ENCODE data around the gene FCMR. TPM values are rescaled to one million over a fixed set of nuclear protein-coding genes. Genes with fewer than 3 reads are reported as not detected.

FCMR gene
- total and polyA plus RNA-seq, 4 donors = 0.28 to 4.0 (median 2.3) TPM

DNA sequence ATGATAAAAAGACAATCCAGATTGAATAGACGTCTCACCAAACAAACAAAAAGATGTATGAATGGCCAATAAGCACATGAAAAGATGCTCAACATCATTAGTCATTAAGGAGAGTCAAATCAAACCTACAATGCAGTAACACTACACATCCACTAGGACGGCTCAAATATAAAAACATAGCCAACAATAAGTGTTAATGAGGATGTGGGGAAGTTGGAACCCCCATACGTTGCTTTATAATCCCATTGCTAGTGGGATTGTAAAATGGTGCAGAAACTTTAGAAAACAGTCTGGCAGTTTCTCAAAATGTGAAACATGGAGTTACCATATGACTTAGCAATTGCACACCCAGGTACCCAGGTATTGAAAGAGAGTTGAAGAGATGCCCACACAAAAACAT is 39.2 kb downstream of the FCMR start:
- Histone ChIP-seq H3K4me1 (ENCODE audit: control insufficient read depth in 1 of 2, insufficient read depth in 2 of 2, low read length in 2 of 2) (no peaks in the 10 kb centered on the region), H3K9me3 (ENCODE audit: control insufficient read depth, low read length) (peaks cover 5% of the 10 kb centered on the region), H3K27me3 (ENCODE audit: control insufficient read depth in 1 of 2, insufficient read depth in 2 of 2, low read length in 1 of 2) (no peaks in the 10 kb centered on the region), H3K27ac (ENCODE audit: low read depth in 1 of 2, low read length in 2 of 2) (no peak overlapping the region), H3K36me3 (ENCODE audit: control insufficient read depth in 1 of 2, insufficient read depth in 2 of 2, low read length in 1 of 2) (no peaks in the 10 kb centered on the region), H3K4me3 (ENCODE audit: low read length in 2 of 2) (no peak overlapping the region)
- intact Hi-C loops (cut with DNase I) = no loop called here
- no peak for DNase-seq
- ATAC-seq (ENCODE audit: low FRiP score) = no peak
- WGBS, 2 donors = 68 to 84% methylated on average over 3 of the region's 3 CpGs

DNA sequence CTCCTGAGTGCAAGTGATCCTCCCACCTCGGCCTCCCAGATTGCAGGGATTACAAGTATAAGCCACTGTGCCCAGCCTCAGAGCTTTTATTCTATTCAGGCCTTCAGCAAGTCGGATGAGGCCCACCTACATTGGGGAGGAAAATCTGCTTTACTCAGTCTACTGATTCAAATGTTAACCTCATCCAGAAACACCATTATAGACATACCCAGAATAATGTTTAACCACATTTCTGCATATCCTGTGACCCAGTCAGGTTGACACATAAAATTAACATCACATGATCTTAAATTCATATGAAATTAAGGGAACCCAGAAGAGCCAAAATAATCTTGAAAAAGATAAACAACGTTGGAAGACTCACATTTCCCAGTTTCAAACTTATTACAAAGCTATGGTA is 41.4 kb downstream of the FCMR start:
- Histone ChIP-seq H3K27me3 (ENCODE audit: control insufficient read depth in 1 of 2, insufficient read depth in 2 of 2, low read length in 1 of 2) (no peaks in the 10 kb centered on the region), H3K36me3 (ENCODE audit: control insufficient read depth in 1 of 2, insufficient read depth in 2 of 2, low read length in 1 of 2) (no peaks in the 10 kb centered on the region), H3K4me1 (ENCODE audit: control insufficient read depth in 1 of 2, insufficient read depth in 2 of 2, low read length in 2 of 2) (no peaks in the 10 kb centered on the region), H3K4me3 (ENCODE audit: low read length in 2 of 2) (no peak overlapping the region), H3K9me3 (ENCODE audit: control insufficient read depth, low read length) (peaks cover 9% of the 10 kb centered on the region), H3K27ac (ENCODE audit: low read depth in 1 of 2, low read length in 2 of 2) (no peak overlapping the region)
- ATAC-seq (ENCODE audit: low FRiP score) (no peak), DNase-seq (no peak)
- intact Hi-C loops (cut with DNase I) = no loop called here
- WGBS, 2 donors = 66 to 69% methylated on average over 3 of the region's 3 CpGs

DNA sequence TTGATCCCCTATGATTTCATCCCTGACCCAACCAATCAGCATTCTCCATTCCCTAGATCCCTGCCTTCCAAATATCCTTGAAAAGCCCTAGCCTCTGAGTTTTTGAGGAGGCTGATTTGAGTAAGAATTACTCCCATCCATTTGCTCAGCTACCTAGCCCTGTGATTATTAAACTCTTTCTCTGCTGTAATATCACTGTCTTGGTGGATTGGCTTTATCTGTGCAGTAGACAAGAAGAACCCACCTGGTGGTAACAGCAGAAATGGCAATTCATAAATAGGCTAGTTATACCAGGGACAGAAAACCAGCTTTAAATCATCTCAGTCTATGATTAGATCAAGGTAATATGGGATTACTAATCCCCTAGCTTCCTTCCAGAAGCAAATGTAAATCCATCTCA is 43.3 kb downstream of the FCMR start:
- intact Hi-C loops (cut with DNase I) = no loop called here
- peaks cover 9% of the 10 kb centered on the region for H3K9me3 ChIP-seq (ENCODE audit: control insufficient read depth, low read length)
- no peaks in the 10 kb centered on the region for H3K4me1 ChIP-seq (ENCODE audit: control insufficient read depth in 1 of 2, insufficient read depth in 2 of 2, low read length in 2 of 2)
- DNase-seq (no peak), ATAC-seq (ENCODE audit: low FRiP score) (no peak)
- H3K4me3 ChIP-seq (ENCODE audit: low read length in 2 of 2) = no peak overlapping the region
- no peak overlapping the region for H3K27ac ChIP-seq (ENCODE audit: low read depth in 1 of 2, low read length in 2 of 2)
- H3K27me3 ChIP-seq (ENCODE audit: control insufficient read depth in 1 of 2, insufficient read depth in 2 of 2, low read length in 1 of 2) = no peaks in the 10 kb centered on the region
- H3K36me3 ChIP-seq (ENCODE audit: control insufficient read depth in 1 of 2, insufficient read depth in 2 of 2, low read length in 1 of 2) = no peaks in the 10 kb centered on the region

DNA sequence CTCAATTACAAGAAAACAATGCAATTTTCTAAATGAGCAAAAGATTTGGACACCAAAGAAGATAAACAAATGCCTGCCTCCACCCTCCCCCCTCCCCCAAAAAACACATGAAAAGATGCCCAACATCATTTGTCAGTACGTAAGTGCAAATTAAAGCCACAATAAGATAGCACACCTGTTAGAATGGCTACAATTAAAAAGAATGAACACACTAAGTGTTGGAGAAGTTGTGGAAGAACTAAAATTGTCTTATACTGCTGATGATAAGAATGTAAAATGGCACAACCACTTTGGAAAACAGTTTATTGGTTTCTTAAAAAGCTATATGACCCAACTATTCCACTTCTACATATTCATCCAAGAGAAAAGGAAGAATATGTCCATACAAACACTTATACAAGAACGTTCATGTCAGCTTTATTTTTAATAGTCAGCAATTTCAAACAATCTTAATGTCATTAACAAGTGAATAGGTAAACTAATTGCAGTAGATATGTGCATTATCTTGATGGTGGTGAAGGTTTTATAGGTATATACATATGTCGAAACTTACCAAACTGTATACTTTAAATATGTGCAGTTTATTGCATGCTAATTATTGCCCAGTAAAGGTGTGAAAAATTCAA is 45.9 kb downstream of the FCMR start:
- Histone ChIP-seq H3K27me3 (ENCODE audit: control insufficient read depth in 1 of 2, insufficient read depth in 2 of 2, low read length in 1 of 2) (no peaks in the 10 kb centered on the region), H3K36me3 (ENCODE audit: control insufficient read depth in 1 of 2, insufficient read depth in 2 of 2, low read length in 1 of 2) (no peaks in the 10 kb centered on the region), H3K9me3 (ENCODE audit: control insufficient read depth, low read length) (peaks cover 9% of the 10 kb centered on the region), H3K4me1 (ENCODE audit: control insufficient read depth in 1 of 2, insufficient read depth in 2 of 2, low read length in 2 of 2) (no peaks in the 10 kb centered on the region), H3K27ac (ENCODE audit: low read depth in 1 of 2, low read length in 2 of 2) (no peak overlapping the region), H3K4me3 (ENCODE audit: low read length in 2 of 2) (no peak overlapping the region)
- WGBS, 2 donors = 70 to 75% methylated on average over 3 of the region's 3 CpGs
- DNase-seq (no peak), ATAC-seq (ENCODE audit: low FRiP score) (no peak)
- intact Hi-C loops (cut with DNase I) = no loop called here

DNA sequence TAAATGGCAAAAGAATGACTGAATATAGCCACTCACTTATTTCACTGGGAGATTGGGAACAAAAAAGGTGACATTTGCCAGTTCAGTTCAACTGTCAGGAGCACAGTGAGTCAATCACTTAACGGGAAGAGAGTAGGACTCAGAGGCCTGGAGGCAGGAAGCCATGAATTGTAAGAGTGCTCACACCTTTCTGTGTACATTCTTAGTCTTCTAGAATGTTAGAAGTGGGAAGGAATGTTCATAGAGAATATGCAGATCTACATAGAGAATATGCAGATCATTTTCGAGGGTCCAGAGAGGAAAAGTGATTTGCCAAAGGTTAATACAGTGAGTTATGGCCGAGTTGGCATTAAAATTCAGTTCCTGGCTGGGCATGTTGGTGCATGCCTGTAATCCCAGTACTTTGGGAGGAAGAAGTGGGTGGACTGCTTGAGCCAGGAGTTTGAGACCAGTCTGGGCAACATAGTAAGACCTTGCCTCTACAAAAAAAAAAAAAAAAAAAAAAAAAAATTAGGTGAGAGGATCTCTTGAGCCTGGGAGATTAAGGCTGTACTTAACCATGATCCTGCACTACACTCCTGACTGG is 48.0 kb downstream of the FCMR start:
- H3K4me1 ChIP-seq (ENCODE audit: control insufficient read depth in 1 of 2, insufficient read depth in 2 of 2, low read length in 2 of 2) = no peaks in the 10 kb centered on the region
- H3K27ac ChIP-seq (ENCODE audit: low read depth in 1 of 2, low read length in 2 of 2) = no peak overlapping the region
- ATAC-seq (ENCODE audit: low FRiP score) (no peak), DNase-seq (no peak)
- H3K9me3 ChIP-seq (ENCODE audit: control insufficient read depth, low read length) = peaks cover 8% of the 10 kb centered on the region
- 80 to 84% methylated on average over 3 of the region's 3 CpGs for WGBS, 2 donors
- peaks cover 0 to 2% of the 10 kb centered on the region in 2 donors for H3K27me3 ChIP-seq (ENCODE audit: control insufficient read depth in 1 of 2, insufficient read depth in 2 of 2, low read length in 1 of 2)
- no peak overlapping the region for H3K4me3 ChIP-seq (ENCODE audit: low read length in 2 of 2)
- intact Hi-C loops (cut with DNase I) = no loop called here
- H3K36me3 ChIP-seq (ENCODE audit: control insufficient read depth in 1 of 2, insufficient read depth in 2 of 2, low read length in 1 of 2) = no peaks in the 10 kb centered on the region

DNA sequence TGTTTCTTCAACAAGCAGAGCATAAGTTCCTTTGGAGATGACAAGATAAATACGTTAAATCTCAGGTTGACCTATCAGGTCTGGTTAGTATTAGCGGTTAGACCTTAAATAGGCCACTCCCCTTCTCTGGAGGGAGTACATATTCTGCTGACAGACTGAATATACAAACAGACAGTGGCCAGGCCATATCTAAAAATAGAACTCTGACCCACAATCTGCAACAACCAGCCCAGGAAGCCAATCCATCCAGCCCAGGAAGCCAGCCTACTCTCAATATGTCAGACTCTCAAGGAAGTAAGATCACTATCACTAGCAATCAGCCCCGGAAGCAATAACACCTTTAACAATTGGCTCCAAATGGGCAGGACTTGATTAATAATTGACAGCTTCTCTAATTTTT is 49.6 kb downstream of the FCMR start:
- Histone ChIP-seq H3K4me3 (ENCODE audit: low read length in 2 of 2) (no peak overlapping the region), H3K27me3 (ENCODE audit: control insufficient read depth in 1 of 2, insufficient read depth in 2 of 2, low read length in 1 of 2) (peaks cover 0 to 2% of the 10 kb centered on the region in 2 donors), H3K27ac (ENCODE audit: low read depth in 1 of 2, low read length in 2 of 2) (no peak overlapping the region), H3K4me1 (ENCODE audit: control insufficient read depth in 1 of 2, insufficient read depth in 2 of 2, low read length in 2 of 2) (no peaks in the 10 kb centered on the region), H3K9me3 (ENCODE audit: control insufficient read depth, low read length) (peaks cover 4% of the 10 kb centered on the region), H3K36me3 (ENCODE audit: control insufficient read depth in 1 of 2, insufficient read depth in 2 of 2, low read length in 1 of 2) (no peaks in the 10 kb centered on the region)
- WGBS, 2 donors = 70 to 86% methylated on average over 3 of the region's 3 CpGs
- intact Hi-C loops (cut with DNase I) = no loop called here
- no peak for DNase-seq
- no peak for ATAC-seq (ENCODE audit: low FRiP score)

DNA sequence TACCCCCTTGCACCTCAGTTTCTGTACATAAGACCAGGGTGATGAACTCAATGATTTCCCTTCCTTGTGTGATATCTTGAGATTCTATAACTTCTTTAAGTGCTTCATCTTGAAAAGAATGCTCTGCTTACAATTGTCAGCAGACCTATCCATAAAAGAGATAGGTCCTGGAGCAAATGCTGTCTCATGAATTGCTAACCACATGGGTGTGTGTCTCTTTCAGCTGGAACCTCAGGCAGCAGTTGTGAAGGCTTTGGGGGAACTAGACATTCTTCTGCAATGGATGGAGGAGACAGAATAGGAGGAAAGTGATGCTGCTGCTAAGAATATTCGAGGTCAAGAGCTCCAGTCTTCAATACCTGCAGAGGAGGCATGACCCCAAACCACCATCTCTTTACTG is 53.5 kb downstream of the FCMR start:
- Histone ChIP-seq H3K27ac (ENCODE audit: low read depth in 1 of 2, low read length in 2 of 2) (no peak overlapping the region), H3K9me3 (ENCODE audit: control insufficient read depth, low read length) (peaks cover 2% of the 10 kb centered on the region), H3K4me3 (ENCODE audit: low read length in 2 of 2) (no peak overlapping the region), H3K4me1 (ENCODE audit: control insufficient read depth in 1 of 2, insufficient read depth in 2 of 2, low read length in 2 of 2) (no peaks in the 10 kb centered on the region), H3K27me3 (ENCODE audit: control insufficient read depth in 1 of 2, insufficient read depth in 2 of 2, low read length in 1 of 2) (peaks cover 0 to 2% of the 10 kb centered on the region in 2 donors), H3K36me3 (ENCODE audit: control insufficient read depth in 1 of 2, insufficient read depth in 2 of 2, low read length in 1 of 2) (no peaks in the 10 kb centered on the region)
- no peak for DNase-seq
- WGBS, 2 donors = 48 to 69% methylated on average over 1 of the region's 1 CpG
- intact Hi-C loops (cut with DNase I) = no loop called here
- ATAC-seq (ENCODE audit: low FRiP score) = no peak

DNA sequence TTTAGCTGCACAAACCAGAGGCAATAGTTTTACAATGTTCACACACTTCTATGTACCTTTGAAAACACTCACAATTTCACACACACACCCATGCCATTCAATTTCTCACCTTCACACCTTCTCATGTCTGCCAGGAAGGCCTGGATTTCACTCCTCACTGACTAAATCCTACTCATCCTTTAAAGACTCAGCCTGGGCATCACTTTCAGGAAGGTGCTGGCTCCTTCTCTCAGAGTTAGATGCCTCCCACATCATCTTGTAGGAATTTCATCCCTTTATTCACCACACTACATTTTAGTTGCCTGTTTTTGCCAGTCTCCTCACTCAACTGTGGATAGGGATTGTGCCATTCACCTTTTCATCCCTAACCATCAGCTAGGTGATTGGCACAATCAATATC is 54.0 kb downstream of the FCMR start:
- H3K27ac ChIP-seq (ENCODE audit: low read depth in 1 of 2, low read length in 2 of 2) = no peak overlapping the region
- no peak for ATAC-seq (ENCODE audit: low FRiP score)
- H3K9me3 ChIP-seq (ENCODE audit: control insufficient read depth, low read length) = peaks cover 2% of the 10 kb centered on the region
- no peaks in the 10 kb centered on the region for H3K4me1 ChIP-seq (ENCODE audit: control insufficient read depth in 1 of 2, insufficient read depth in 2 of 2, low read length in 2 of 2)
- H3K4me3 ChIP-seq (ENCODE audit: low read length in 2 of 2) = no peak overlapping the region
- no peaks in the 10 kb centered on the region for H3K36me3 ChIP-seq (ENCODE audit: control insufficient read depth in 1 of 2, insufficient read depth in 2 of 2, low read length in 1 of 2)
- DNase-seq = no peak
- intact Hi-C loops (cut with DNase I) = no loop called here
- H3K27me3 ChIP-seq (ENCODE audit: control insufficient read depth in 1 of 2, insufficient read depth in 2 of 2, low read length in 1 of 2) = peaks cover 0 to 2% of the 10 kb centered on the region in 2 donors

DNA sequence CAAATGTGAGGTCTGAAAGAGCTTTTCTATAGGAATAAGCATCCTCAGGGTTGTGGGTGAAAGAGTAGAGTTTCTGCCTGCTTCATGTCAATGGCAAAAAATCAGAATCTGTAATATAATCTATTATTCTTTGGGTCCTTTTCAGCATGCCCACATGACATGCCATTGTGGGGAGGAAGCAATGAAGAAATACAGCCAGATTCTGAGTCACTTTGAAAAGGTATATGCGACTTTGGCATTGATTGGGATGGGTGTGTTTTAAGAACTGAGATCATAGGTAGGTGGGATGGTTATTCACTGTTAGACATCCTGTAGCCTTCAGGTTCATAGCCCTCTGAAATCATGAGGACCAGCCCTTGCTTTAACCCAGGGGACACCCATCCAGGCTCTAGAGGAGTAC is 54.5 kb downstream of the FCMR start:
- no peak for ATAC-seq (ENCODE audit: low FRiP score)
- DNase-seq = no peak
- Histone ChIP-seq H3K27me3 (ENCODE audit: control insufficient read depth in 1 of 2, insufficient read depth in 2 of 2, low read length in 1 of 2) (peaks cover 0 to 2% of the 10 kb centered on the region in 2 donors), H3K9me3 (ENCODE audit: control insufficient read depth, low read length) (peaks cover 2% of the 10 kb centered on the region), H3K27ac (ENCODE audit: low read depth in 1 of 2, low read length in 2 of 2) (no peak overlapping the region), H3K36me3 (ENCODE audit: control insufficient read depth in 1 of 2, insufficient read depth in 2 of 2, low read length in 1 of 2) (no peaks in the 10 kb centered on the region), H3K4me1 (ENCODE audit: control insufficient read depth in 1 of 2, insufficient read depth in 2 of 2, low read length in 2 of 2) (no peaks in the 10 kb centered on the region), H3K4me3 (ENCODE audit: low read length in 2 of 2) (no peak overlapping the region)
- 83 to 90% methylated on average over 1 of the region's 1 CpG for WGBS, 2 donors
- intact Hi-C loops (cut with DNase I) = no loop called here

Measured in aorta (tissue), 5 donors.